ENCODE measurements around the gene MYO16. TPM values are rescaled to one million over a fixed set of nuclear protein-coding genes. Genes with fewer than 3 reads are reported as not detected.
A peak's percentile ranks its signal among the peaks of the same experiment; 100 is the strongest.

MYO16 gene
- total and polyA plus RNA-seq, 9 donors, result 12.1 to 29.7 (median 16.4) TPM

DNA sequence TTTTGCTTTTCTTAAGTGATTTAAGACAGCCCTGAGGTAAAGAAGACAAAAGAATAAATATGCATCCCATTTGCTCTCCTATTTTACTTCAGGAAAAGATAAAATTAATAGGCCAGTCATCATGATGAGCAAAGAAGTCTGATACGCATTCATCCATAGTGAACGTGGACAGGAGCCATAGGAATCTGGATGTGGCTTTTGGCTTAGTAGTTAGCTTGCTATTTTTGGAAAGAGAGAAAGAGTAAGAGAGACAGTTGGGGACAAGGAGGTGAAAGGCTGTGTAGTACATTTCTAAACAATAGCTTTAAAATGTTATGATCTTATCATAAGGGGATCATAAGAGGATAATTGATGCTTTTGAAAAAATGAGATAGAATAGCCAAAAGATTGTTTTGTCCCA, 611.7 kb downstream of the MYO16 start:
- no CpG with 5 or more reads among the region's 2 CpGs for WGBS (ENCODE audit: insufficient coverage)
- DNase-seq, result peak; percentile 36
- H3K27ac ChIP-seq (ENCODE audit: low read length), result no peak overlapping the region

DNA sequence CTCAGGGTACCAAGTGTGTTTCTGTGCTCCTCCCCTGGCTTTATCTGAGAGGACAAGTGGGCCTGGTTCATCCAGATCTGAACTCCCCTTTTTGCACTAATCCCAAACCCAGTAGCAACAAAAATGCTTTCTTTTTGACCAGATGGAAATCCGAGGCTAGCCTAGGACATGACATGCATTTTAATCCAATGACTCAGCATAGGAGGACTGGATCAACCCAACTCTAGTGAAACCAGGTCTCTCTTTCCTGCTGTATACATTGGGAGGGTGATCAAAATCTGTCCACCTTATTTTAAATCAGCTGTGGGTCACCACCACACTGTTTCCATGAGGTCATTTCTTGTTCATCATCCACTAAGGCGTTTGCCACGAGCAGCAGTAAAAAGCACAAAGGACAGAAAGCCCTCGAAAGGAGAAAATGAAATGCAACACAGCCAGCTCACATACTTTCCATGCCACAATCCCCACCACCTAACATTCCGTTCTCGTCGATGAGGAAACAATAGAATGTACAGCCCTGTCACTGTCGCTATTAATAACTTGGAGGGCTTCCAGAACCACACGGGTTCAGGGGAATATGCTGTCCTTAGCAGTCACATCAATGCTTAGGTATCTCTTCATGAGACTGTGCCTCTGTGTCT, 614.0 kb downstream of the MYO16 start:
- no peaks in the 10 kb centered on the region for H3K36me3 ChIP-seq (ENCODE audit: control insufficient read depth, insufficient read depth, low read length)
- 22% methylated on average over 8 of the region's 9 CpGs for WGBS (ENCODE audit: insufficient coverage)
- no peaks in the 10 kb centered on the region for H3K27me3 ChIP-seq (ENCODE audit: control insufficient read depth, insufficient read depth, low read length)
- no peak overlapping the region for H3K4me3 ChIP-seq (ENCODE audit: low read length)
- no peaks in the 10 kb centered on the region for H3K4me1 ChIP-seq (ENCODE audit: control insufficient read depth, insufficient read depth, low read length)
- no peak overlapping the region for H3K27ac ChIP-seq (ENCODE audit: low read length)
- DNase-seq, result peak; percentile 26
- no peaks in the 10 kb centered on the region for H3K9me3 ChIP-seq (replicated peaks; ENCODE audit: control insufficient read depth, low read depth, low read length)

More for the DNA sequence above, 611.7 kb downstream of the MYO16 start:
- Histone ChIP-seq H3K27me3 (ENCODE audit: control insufficient read depth, insufficient read depth, low read length) (no peaks in the 10 kb centered on the region), H3K9me3 (replicated peaks; ENCODE audit: control insufficient read depth, low read depth, low read length) (no peaks in the 10 kb centered on the region), H3K36me3 (ENCODE audit: control insufficient read depth, insufficient read depth, low read length) (no peaks in the 10 kb centered on the region), H3K4me1 (ENCODE audit: control insufficient read depth, insufficient read depth, low read length) (no peaks in the 10 kb centered on the region), H3K4me3 (ENCODE audit: low read length) (no peak overlapping the region)

DNA sequence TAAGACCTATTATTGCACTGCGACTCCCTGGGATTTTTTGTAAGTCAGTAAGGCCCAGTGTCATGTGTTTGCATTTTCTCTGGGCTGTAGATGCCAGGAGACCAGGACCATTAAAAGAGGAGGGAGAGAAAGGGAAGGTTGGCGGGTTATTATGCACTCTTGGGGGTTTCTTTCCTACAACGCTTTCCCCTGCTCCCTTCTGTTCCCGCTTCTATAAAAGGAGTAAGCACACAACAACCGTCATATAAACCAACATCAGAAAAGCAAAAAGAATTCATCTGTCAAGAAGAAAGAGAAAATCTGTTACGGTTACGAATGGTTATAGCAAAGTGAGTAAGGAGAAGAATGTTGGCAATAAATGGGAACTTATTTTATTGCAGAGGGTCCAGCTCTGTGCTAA, 615.2 kb downstream of the MYO16 start:
- H3K36me3 ChIP-seq (ENCODE audit: control insufficient read depth, insufficient read depth, low read length), result no peaks in the 10 kb centered on the region
- no peaks in the 10 kb centered on the region for H3K9me3 ChIP-seq (replicated peaks; ENCODE audit: control insufficient read depth, low read depth, low read length)
- no peak for DNase-seq
- H3K27me3 ChIP-seq (ENCODE audit: control insufficient read depth, insufficient read depth, low read length), result no peaks in the 10 kb centered on the region
- no peak overlapping the region for H3K4me3 ChIP-seq (ENCODE audit: low read length)
- WGBS (ENCODE audit: insufficient coverage), result no CpG with 5 or more reads among the region's 7 CpGs
- no peak overlapping the region for H3K27ac ChIP-seq (ENCODE audit: low read length)
- H3K4me1 ChIP-seq (ENCODE audit: control insufficient read depth, insufficient read depth, low read length), result no peaks in the 10 kb centered on the region

DNA sequence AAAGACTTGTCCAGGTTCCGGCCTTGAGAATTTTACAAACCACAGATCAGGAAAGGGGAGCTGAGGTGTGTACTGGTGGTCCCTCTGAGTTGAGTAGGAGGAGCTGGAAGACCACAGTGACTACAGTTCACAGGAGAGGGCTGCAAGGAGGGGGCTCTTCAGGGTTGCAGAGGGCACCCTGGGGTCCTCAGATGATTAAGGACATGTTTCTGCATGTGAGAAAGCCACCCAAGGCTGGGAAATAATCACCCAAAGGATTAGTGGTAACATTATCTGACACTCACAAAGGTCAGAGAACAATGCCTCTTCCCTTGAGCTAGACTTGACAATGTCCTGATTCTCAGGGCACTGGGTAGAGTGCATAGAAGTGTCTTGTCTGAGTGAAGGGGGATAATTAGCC, 616.6 kb downstream of the MYO16 start:
- 100% methylated on average over 1 of the region's 1 CpG for WGBS (ENCODE audit: insufficient coverage)
- no peak overlapping the region for H3K4me3 ChIP-seq (ENCODE audit: low read length)
- no peaks in the 10 kb centered on the region for H3K27me3 ChIP-seq (ENCODE audit: control insufficient read depth, insufficient read depth, low read length)

DNA sequence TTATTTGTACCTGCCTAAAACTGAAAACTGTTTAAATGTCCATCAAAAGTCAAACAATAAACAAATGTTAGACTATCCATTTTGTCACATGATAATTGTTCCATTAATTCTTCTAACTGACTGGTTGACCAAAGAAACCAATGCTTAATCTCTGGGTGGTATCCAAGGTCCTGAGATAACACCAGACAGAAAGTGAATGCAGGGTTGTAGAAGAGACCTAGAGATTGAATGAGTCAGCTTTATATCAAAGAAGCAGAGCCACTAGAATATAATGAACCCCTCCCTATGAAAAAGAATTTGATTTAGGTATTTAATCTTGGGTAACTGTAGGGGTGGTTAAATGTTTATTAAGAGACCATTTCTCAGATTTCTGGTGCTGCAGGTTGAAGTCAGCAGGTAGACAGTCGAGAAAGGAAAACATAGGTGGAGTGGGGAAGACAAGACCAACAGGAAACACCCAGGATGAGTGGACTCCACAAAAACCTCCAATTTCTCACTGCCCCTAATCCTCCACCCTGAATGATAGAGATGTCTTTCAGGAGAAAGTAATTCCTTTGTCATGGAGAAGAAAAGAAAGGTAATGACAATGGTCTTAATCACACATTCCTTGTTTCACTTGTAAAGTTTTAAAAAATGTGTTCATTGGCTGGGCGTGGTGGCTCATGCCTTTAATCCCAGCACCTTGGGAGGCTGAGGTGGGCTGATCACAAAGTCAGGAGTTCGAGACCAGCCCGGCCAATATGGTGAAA, 620.5 kb downstream of the MYO16 start:
- Histone ChIP-seq H3K27ac (ENCODE audit: low read length) (no peak overlapping the region), H3K27me3 (ENCODE audit: control insufficient read depth, insufficient read depth, low read length) (no peaks in the 10 kb centered on the region), H3K36me3 (ENCODE audit: control insufficient read depth, insufficient read depth, low read length) (no peaks in the 10 kb centered on the region), H3K9me3 (replicated peaks; ENCODE audit: control insufficient read depth, low read depth, low read length) (no peaks in the 10 kb centered on the region), H3K4me1 (ENCODE audit: control insufficient read depth, insufficient read depth, low read length) (no peaks in the 10 kb centered on the region), H3K4me3 (ENCODE audit: low read length) (no peak overlapping the region)
- DNase-seq, result no peak
- 100% methylated on average over 2 of the region's 4 CpGs for WGBS (ENCODE audit: insufficient coverage)

More for the DNA sequence above, 616.6 kb downstream of the MYO16 start:
- Histone ChIP-seq H3K4me1 (ENCODE audit: control insufficient read depth, insufficient read depth, low read length) (no peaks in the 10 kb centered on the region), H3K27ac (ENCODE audit: low read length) (no peak overlapping the region), H3K36me3 (ENCODE audit: control insufficient read depth, insufficient read depth, low read length) (no peaks in the 10 kb centered on the region), H3K9me3 (replicated peaks; ENCODE audit: control insufficient read depth, low read depth, low read length) (no peaks in the 10 kb centered on the region)
- DNase-seq, result no peak

GRCh38 chr13:109251956-109252355, 622.5 kb downstream of the MYO16 start:
- no peaks in the 10 kb centered on the region for H3K9me3 ChIP-seq (replicated peaks; ENCODE audit: control insufficient read depth, low read depth, low read length)
- no peaks in the 10 kb centered on the region for H3K36me3 ChIP-seq (ENCODE audit: control insufficient read depth, insufficient read depth, low read length)
- H3K27me3 ChIP-seq (ENCODE audit: control insufficient read depth, insufficient read depth, low read length), result no peaks in the 10 kb centered on the region
- H3K4me3 ChIP-seq (ENCODE audit: low read length), result no peak overlapping the region
- DNase-seq, result no peak
- WGBS (ENCODE audit: insufficient coverage), result no CpG with 5 or more reads among the region's 2 CpGs
- H3K27ac ChIP-seq (ENCODE audit: low read length), result no peak overlapping the region
- no peaks in the 10 kb centered on the region for H3K4me1 ChIP-seq (ENCODE audit: control insufficient read depth, insufficient read depth, low read length)

DNA sequence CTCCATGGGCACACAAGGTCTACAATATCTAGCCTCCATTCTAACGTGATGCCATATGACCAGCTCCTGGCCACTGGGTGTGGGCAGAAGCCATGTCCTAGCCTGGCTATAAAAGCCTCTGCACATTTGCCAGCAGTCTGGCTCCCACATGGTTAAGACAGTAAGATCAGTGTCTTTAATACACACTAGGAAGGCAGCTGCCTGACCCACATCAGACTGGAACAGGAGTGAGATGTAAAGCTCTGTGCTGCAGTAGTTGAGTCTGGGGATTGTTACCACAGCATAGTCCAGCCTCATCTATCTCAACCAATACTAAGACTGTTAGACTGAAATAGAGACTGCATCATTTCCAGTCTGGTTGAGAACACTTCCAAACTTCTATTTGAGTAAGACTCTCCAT, 623.9 kb downstream of the MYO16 start:
- no peaks in the 10 kb centered on the region for H3K27me3 ChIP-seq (ENCODE audit: control insufficient read depth, insufficient read depth, low read length)
- 100% methylated on average over 1 of the region's 1 CpG for WGBS (ENCODE audit: insufficient coverage)
- H3K4me1 ChIP-seq (ENCODE audit: control insufficient read depth, insufficient read depth, low read length), result no peaks in the 10 kb centered on the region
- H3K27ac ChIP-seq (ENCODE audit: low read length), result no peak overlapping the region
- no peak for DNase-seq
- no peak overlapping the region for H3K4me3 ChIP-seq (ENCODE audit: low read length)
- H3K9me3 ChIP-seq (replicated peaks; ENCODE audit: control insufficient read depth, low read depth, low read length), result no peaks in the 10 kb centered on the region
- no peaks in the 10 kb centered on the region for H3K36me3 ChIP-seq (ENCODE audit: control insufficient read depth, insufficient read depth, low read length)

DNA sequence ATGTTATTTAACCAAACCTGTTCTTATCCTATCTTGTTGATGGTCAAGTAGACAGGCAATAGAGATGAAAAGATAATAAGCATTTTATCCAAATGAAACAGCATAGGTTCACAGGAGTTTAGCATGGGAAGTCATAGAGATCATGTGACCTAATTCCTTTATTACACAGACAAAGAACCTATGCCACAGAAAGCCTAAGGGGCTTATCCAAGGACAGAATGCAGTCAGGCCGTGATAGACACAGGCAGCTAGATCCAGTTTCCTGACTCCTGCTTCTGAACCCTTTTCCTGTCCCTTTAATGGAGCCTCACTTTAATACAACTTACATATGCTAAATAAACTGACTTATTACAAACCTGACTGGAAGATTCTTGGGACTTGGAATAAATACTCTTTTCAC, 624.9 kb downstream of the MYO16 start:
- no peak for DNase-seq
- WGBS (ENCODE audit: insufficient coverage), result 83% methylated on average over 1 of the region's 1 CpG
- Histone ChIP-seq H3K27ac (ENCODE audit: low read length) (no peak overlapping the region), H3K4me3 (ENCODE audit: low read length) (no peak overlapping the region), H3K4me1 (ENCODE audit: control insufficient read depth, insufficient read depth, low read length) (no peaks in the 10 kb centered on the region), H3K36me3 (ENCODE audit: control insufficient read depth, insufficient read depth, low read length) (no peaks in the 10 kb centered on the region), H3K9me3 (replicated peaks; ENCODE audit: control insufficient read depth, low read depth, low read length) (no peaks in the 10 kb centered on the region), H3K27me3 (ENCODE audit: control insufficient read depth, insufficient read depth, low read length) (no peaks in the 10 kb centered on the region)

DNA sequence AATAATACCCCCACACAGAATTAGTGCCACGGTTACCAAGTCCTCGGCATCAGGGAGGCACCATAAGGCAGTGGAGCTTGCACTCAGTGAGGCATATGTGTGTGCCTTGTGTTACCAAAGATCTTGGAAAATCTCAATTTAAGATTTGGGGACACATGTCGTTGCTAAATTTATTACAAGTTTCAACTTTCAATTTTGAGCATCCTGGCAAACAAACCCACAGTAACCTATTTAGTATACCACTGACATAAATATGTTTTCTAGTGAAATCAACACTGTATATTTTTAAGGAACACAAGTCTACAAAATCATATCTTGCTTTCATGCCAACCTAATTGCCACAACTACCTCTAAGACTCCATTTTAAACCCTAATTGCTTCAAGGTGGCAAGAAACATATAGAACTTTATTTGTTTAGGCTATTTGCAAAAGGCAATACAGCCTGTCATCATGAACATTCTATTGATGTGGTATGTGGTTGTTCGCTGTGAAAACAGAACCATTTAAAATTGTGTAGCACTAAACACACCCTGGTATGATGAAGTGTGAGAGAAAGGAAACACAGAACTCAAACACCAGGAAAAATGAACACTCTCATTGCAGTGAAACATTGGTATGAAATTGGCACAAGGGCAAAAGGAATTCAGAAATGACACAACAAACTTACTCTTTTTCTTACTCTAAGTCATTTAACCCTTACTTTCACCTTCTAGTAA, 625.9 kb downstream of the MYO16 start:
- no peak for DNase-seq
- Histone ChIP-seq H3K27me3 (ENCODE audit: control insufficient read depth, insufficient read depth, low read length) (no peaks in the 10 kb centered on the region), H3K27ac (ENCODE audit: low read length) (no peak overlapping the region), H3K36me3 (ENCODE audit: control insufficient read depth, insufficient read depth, low read length) (no peaks in the 10 kb centered on the region), H3K4me1 (ENCODE audit: control insufficient read depth, insufficient read depth, low read length) (no peaks in the 10 kb centered on the region), H3K9me3 (replicated peaks; ENCODE audit: control insufficient read depth, low read depth, low read length) (no peaks in the 10 kb centered on the region), H3K4me3 (ENCODE audit: low read length) (no peak overlapping the region)
- 100% methylated on average over 1 of the region's 4 CpGs for WGBS (ENCODE audit: insufficient coverage)

All from muscle of leg (tissue), 11 donors.